Endodermal cell (in vitro differentiated cells): ENCODE data around the gene TBXT. TPM values are rescaled to one million over a fixed set of nuclear protein-coding genes. Genes with fewer than 3 reads are reported as not detected.

ENCODE experiments used
- DNase-seq: peaks from one replicate; pipeline ENCODE4 v3.0.0-alpha.2; 2017
- H3K27ac ChIP-seq: 2 replicates; pipeline ENCODE4 v1.5.1; 2013; ENCODE audit warnings: mild to moderate bottlenecking, low read depth, low read length, moderate library complexity
- H3K27me3 ChIP-seq: 2 replicates; pipeline ENCODE4 v1.6.1; 2013; ENCODE audit warnings: mild to moderate bottlenecking, low read length, moderate library complexity; ENCODE audit not compliant: insufficient read depth, control insufficient read depth, poor library complexity, severe bottlenecking
- H3K36me3 ChIP-seq: 2 replicates; pipeline ENCODE4 v1.7.0; 2013; ENCODE audit warnings: mild to moderate bottlenecking, low read length, moderate library complexity; ENCODE audit not compliant: control insufficient read depth, insufficient read depth
- H3K4me1 ChIP-seq: one replicate; pipeline ENCODE4 v1.7.0; 2013; ENCODE audit warnings: low read length; ENCODE audit not compliant: control insufficient read depth, insufficient read depth
- H3K4me3 ChIP-seq: 2 replicates; pipeline ENCODE4 v1.5.1; 2013; ENCODE audit warnings: mild to moderate bottlenecking, low read length, moderate library complexity
- H3K9ac ChIP-seq: 2 replicates; pipeline ENCODE4 v1.6.1; 2013; ENCODE audit warnings: mild to moderate bottlenecking, low read length, moderate library complexity; ENCODE audit not compliant: poor library complexity, severe bottlenecking; ENCODE audit errors: extremely low read depth
- H3K9me3 ChIP-seq: 2 replicates; pipeline ENCODE4 v1.6.1; 2013; ENCODE audit warnings: mild to moderate bottlenecking, low read length, moderate library complexity; ENCODE audit not compliant: control insufficient read depth
- H3K27ac Mint-ChIP-seq: 2 replicates; pipeline ENCODE4 v1.8.0; 2020; ENCODE audit warnings: mixed read lengths
- H3K27me3 Mint-ChIP-seq: 2 replicates; pipeline ENCODE4 v1.8.0; 2021; ENCODE audit warnings: mild to moderate bottlenecking, mixed read lengths; ENCODE audit not compliant: insufficient read depth
- H3K36me3 Mint-ChIP-seq: 2 replicates; pipeline ENCODE4 v1.8.0; 2020; ENCODE audit warnings: low read depth, mixed read lengths
- H3K4me1 Mint-ChIP-seq: 2 replicates; pipeline ENCODE4 v1.8.0; 2020; ENCODE audit warnings: mixed read lengths
- H3K4me3 Mint-ChIP-seq: 2 replicates; pipeline ENCODE4 v1.8.0; 2020; ENCODE audit warnings: mild to moderate bottlenecking, moderate library complexity, mixed read lengths
- H3K9me3 Mint-ChIP-seq: 2 replicates; pipeline ENCODE4 v1.8.0; 2020; ENCODE audit warnings: mild to moderate bottlenecking, mixed read lengths
- WGBS, 2 experiments: methylation state at CpG; one replicate each; pipeline versions ENCODE4 v1.1.5 to v1.1.7; 2013; ENCODE audit warnings: missing lambda C conversion rate in 2 of 2, mixed read lengths in 1 of 2; ENCODE audit not compliant: insufficient coverage in 1 of 2, insufficient read length in 1 of 2; 5-methylcytosine and 5-hydroxymethylcytosine counted together
- total RNA-seq, 2 donors: library from RNA; stranded (reverse); fragmentation: NEBNext Ultra II Directional in 1 of 2; extraction: Animal tissue kit (Norgen Biotek cat#: 25700) in 1 of 2; gene quantifications; 2 replicates in 1 of 2; 3 replicates in 1 of 2; pipeline ENCODE4 v1.2.1, GENCODE V29; 2021
- TF ChIP-seq, protein P1 (sequence below): fragments of 200-600 bp; sonication (generic); conservative IDR thresholded peaks from 2 replicates; pipeline ENCODE4 v1.5.0; 2021; ENCODE audit warnings: antibody characterized with exemption, mild to moderate bottlenecking

Gene TBXT
- total RNA-seq, 2 donors from 2014 or later, result 2.3 TPM

DNA sequence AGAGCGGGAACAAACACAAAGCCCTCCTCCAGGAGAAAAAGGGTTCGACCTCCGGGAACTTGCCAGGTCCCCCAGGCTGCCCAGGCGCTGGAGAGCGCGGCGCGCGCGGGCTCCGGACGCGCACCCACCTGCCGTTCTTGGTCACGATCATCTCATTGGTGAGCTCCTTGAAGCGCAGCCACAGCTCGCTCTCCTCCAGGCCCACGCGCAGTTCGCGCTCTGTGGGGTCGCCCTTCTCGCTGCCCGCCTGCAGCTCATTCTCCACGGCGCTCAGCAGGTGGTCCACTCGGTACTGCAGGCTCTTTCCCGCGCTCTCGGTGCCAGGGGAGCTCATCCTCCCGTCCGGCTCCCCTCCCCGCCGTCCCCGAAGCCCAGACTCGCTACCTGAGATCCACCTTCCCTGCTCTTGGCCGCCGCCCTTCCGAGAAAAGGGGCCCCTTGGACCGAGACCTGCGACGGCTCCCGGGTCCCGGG is 356 bp downstream of the TBXT start:
- TF ChIP-seq, protein P1, sequence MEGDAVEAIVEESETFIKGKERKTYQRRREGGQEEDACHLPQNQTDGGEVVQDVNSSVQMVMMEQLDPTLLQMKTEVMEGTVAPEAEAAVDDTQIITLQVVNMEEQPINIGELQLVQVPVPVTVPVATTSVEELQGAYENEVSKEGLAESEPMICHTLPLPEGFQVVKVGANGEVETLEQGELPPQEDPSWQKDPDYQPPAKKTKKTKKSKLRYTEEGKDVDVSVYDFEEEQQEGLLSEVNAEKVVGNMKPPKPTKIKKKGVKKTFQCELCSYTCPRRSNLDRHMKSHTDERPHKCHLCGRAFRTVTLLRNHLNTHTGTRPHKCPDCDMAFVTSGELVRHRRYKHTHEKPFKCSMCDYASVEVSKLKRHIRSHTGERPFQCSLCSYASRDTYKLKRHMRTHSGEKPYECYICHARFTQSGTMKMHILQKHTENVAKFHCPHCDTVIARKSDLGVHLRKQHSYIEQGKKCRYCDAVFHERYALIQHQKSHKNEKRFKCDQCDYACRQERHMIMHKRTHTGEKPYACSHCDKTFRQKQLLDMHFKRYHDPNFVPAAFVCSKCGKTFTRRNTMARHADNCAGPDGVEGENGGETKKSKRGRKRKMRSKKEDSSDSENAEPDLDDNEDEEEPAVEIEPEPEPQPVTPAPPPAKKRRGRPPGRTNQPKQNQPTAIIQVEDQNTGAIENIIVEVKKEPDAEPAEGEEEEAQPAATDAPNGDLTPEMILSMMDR, result no peak

DNA sequence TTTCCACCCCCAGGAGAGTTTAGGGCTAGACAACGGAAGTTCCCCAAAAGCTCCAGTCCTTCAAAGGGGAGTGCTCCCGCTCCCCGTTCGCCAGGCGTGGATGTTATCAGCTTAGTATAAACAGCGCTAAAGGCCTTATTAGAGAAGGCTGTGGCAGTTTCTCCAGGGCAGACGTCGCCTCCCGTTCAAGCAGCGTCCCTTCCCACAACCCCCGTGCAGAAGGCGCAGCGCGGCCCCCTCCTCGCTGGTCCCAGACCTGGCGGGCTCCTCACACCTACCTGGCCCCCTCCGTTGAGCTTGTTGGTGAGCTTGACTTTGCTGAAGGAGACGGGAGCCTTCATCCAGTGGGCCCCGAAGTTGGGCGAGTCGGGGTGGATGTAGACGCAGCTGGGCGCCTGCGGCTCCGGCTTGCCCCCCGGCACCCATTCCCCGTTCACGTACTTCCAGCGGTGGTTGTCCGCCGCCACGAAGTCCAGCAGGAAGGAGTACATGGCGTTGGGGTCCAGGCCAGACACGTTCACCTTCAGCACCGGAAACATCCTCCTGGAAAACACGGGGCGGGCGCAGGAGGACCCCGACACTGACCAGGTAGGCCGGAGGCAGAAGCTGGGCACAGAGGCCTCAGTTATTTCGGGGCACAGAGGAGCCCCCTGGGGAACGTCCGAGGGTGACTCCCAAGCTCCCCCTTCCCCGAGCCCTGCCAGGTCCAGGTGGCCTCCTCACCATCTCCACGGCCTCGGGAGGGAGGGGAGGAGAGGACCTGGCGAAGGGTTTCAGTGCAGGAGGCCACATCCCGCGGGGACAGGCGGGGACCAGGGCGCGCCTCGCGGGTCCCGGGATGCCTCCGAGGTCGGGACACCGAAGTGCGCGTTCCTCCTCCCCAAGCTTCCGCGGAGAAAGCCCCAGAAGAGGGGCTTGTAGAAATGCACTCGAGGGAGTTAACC is 1.1 kb downstream of the TBXT start:
- Mint-ChIP-seq H3K4me1 (peaks cover 27% of the 10 kb centered on the region), H3K36me3 (no peaks in the 10 kb centered on the region), H3K9me3 (peaks cover 11% of the 10 kb centered on the region), H3K27me3 (peaks cover 46% of the 10 kb centered on the region), H3K27ac (no peak overlapping the region), H3K4me3 (peak overlapping the region; percentile 70)
- Histone ChIP-seq H3K9ac (no peak overlapping the region), H3K36me3 (no peaks in the 10 kb centered on the region), H3K4me1 (peaks cover 2% of the 10 kb centered on the region), H3K4me3 (peak overlapping the region; percentile 73), H3K27me3 (peaks cover 87% of the 10 kb centered on the region), H3K27ac (no peak overlapping the region), H3K9me3 (no peaks in the 10 kb centered on the region)
- TF ChIP-seq, protein P1, result no peak
- peak; percentile 69 for DNase-seq
- 3 to 4% methylated on average over 15 to 63 of the region's 63 CpGs for WGBS, 2 experiments

More for the DNA sequence above, 356 bp downstream of the TBXT start:
- Mint-ChIP-seq H3K36me3 (no peaks in the 10 kb centered on the region), H3K9me3 (peaks cover 11% of the 10 kb centered on the region), H3K4me3 (peak overlapping the region; percentile 70), H3K4me1 (peaks cover 27% of the 10 kb centered on the region), H3K27me3 (peaks cover 46% of the 10 kb centered on the region), H3K27ac (no peak overlapping the region)
- H3K9me3 ChIP-seq, result no peaks in the 10 kb centered on the region
- WGBS, 2 experiments, result 0 to 1% methylated on average over 33 to 44 of the region's 44 CpGs
- peaks cover 2% of the 10 kb centered on the region for H3K4me1 ChIP-seq
- H3K27ac ChIP-seq, result no peak overlapping the region
- peak overlapping the region; percentile 73 for H3K4me3 ChIP-seq
- peaks cover 94% of the 10 kb centered on the region for H3K27me3 ChIP-seq
- H3K36me3 ChIP-seq, result no peaks in the 10 kb centered on the region
- H3K9ac ChIP-seq, result no peak overlapping the region
- peak; percentile 83 for DNase-seq

DNA sequence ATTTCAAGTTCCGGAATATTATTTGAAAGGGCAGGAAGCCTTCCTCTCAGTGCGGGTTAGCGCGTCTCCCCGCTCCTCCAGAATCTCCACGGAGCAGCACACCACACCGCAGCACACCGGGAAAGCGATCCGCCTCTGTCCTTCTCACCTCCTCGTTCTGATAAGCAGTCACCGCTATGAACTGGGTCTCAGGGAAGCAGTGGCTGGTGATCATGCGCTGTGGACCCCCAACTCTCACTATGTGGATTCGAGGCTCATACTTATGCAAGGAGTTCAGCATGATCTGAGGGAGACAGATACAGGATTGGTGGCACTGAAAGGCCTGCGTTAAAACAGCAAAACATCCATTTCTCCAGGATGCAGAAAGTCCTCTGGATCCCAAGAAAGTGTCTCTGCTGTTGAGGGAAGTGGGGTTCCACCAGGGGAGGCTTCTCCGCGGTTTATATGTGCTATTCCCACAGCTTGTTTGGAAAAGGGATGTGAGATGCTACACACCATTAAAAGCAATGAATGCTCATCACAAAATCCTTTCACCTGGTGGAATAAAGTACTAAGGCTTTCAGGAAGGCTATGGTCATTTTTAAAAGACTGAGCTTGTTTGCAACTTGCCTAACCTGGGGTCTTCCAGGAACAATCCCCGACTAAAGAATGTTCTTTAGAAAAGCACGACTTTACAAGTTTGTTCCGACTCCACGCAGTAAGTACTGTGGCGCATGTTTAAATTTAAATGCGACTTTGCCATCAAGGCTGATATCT is 1.9 kb downstream of the TBXT start:
- H3K27ac ChIP-seq, result no peak overlapping the region
- H3K9me3 Mint-ChIP-seq, result peaks cover 11% of the 10 kb centered on the region
- peaks cover 27% of the 10 kb centered on the region for H3K4me1 Mint-ChIP-seq
- H3K9me3 ChIP-seq, result no peaks in the 10 kb centered on the region
- H3K27ac Mint-ChIP-seq, result no peak overlapping the region
- TF ChIP-seq, protein P1, result no peak
- H3K27me3 Mint-ChIP-seq, result peaks cover 46% of the 10 kb centered on the region
- no peaks in the 10 kb centered on the region for H3K36me3 ChIP-seq
- peak; percentile 63 for DNase-seq
- H3K36me3 Mint-ChIP-seq, result no peaks in the 10 kb centered on the region
- WGBS, 2 experiments, result 12 to 19% methylated on average over 14 to 23 of the region's 23 CpGs
- peak overlapping the region; percentile 70 for H3K4me3 Mint-ChIP-seq
- H3K27me3 ChIP-seq, result peaks cover 78% of the 10 kb centered on the region
- H3K4me3 ChIP-seq, result peak overlapping the region; percentile 73
- H3K4me1 ChIP-seq, result peaks cover 2% of the 10 kb centered on the region
- no peak overlapping the region for H3K9ac ChIP-seq
